ENCODE data around the gene STAU1. TPM values are rescaled to one million over a fixed set of nuclear protein-coding genes. Genes with fewer than 3 reads are reported as not detected.

The STAU1 gene
- total and polyA plus RNA-seq, 2 experiments from 2014 or later: 59.4 to 78.2 TPM

- 0 out of 2 replicates have a peak, but pooled peaks cover under 1% of the 10 kb centered on the region for H3K36me3 ChIP-seq (ENCODE audit: low read depth)
- H3K27ac ChIP-seq: no peak overlapping the region
- no peak overlapping the region for H3K4me3 ChIP-seq
- H3K79me2 ChIP-seq (ENCODE audit: insufficient read depth): peaks cover 100% of the 10 kb centered on the region
- WGBS, 2 experiments (ENCODE audit: low coverage in 1 of 2, low lambda C conversion rate in 2 of 2, missing lambda C conversion rate in 2 of 2): 72 to 73% methylated on average over 8 of the region's 8 CpGs
- no peak overlapping the region for H3K4me2 ChIP-seq (ENCODE audit: unreplicated experiment)
- no peak for TF ChIP-seq EZH2phosphoT487 (IDR thresholded peaks at IDR 0.05; ENCODE audit: insufficient read depth, low read depth)
- no peak for TF ChIP-seq EZH2 (IDR thresholded peaks at IDR 0.05; ENCODE audit: insufficient read depth, poor library complexity, severe bottlenecking)
- H3K4me1 ChIP-seq (ENCODE audit: insufficient read depth): 0 out of 2 replicates have a peak, but pooled peaks cover 7% of the 10 kb centered on the region
- no peak overlapping the region for H2AFZ ChIP-seq
- in situ Hi-C loops (cut with MboI): no loop called here
- no peaks in the 10 kb centered on the region for H3K27me3 ChIP-seq (replicated peaks; ENCODE audit: insufficient read depth)
- peaks cover 14% of the 10 kb centered on the region; the same call in 1 of the 2 replicates for H3F3A ChIP-seq (ENCODE audit: insufficient read depth)
- H4K20me1 ChIP-seq (ENCODE audit: insufficient read depth): peaks cover 19% of the 10 kb centered on the region
- H3K9ac ChIP-seq: no peak overlapping the region
- no peaks in the 10 kb centered on the region for H3K9me2 ChIP-seq (ENCODE audit: insufficient read depth)
- H3K9me3 ChIP-seq (ENCODE audit: low read depth): no peaks in the 10 kb centered on the region
- no peak for DNase-seq
Observed at GRCh38 chr20:49181265-49181877, 6.8 kb downstream of the STAU1 start.

GRCh38 chr20:49179368-49180277 is 8.5 kb downstream of the STAU1 start:
- in situ Hi-C loops (cut with MboI): no loop called here
- H3K9me2 ChIP-seq (ENCODE audit: insufficient read depth): no peaks in the 10 kb centered on the region
- no peak overlapping the region for H2AFZ ChIP-seq
- peaks cover 12% of the 10 kb centered on the region; the same call in 1 of the 2 replicates for H3F3A ChIP-seq (ENCODE audit: insufficient read depth)
- no peak overlapping the region for H3K4me2 ChIP-seq (ENCODE audit: unreplicated experiment)
- no peak for TF ChIP-seq EZH2phosphoT487 (IDR thresholded peaks at IDR 0.05; ENCODE audit: insufficient read depth, low read depth)
- TF ChIP-seq EZH2 (IDR thresholded peaks at IDR 0.05; ENCODE audit: insufficient read depth, poor library complexity, severe bottlenecking): no peak
- peaks cover 100% of the 10 kb centered on the region for H3K79me2 ChIP-seq (ENCODE audit: insufficient read depth)
- H3K9me3 ChIP-seq (ENCODE audit: low read depth): no peaks in the 10 kb centered on the region
- peaks cover 6% of the 10 kb centered on the region; the same call in 1 of the 2 replicates for H3K36me3 ChIP-seq (ENCODE audit: low read depth)
- no peaks in the 10 kb centered on the region for H3K4me1 ChIP-seq (ENCODE audit: insufficient read depth)
- H3K9ac ChIP-seq: no peak overlapping the region
- H3K27me3 ChIP-seq (replicated peaks; ENCODE audit: insufficient read depth): no peaks in the 10 kb centered on the region
- WGBS, 2 experiments (ENCODE audit: low coverage in 1 of 2, low lambda C conversion rate in 2 of 2, missing lambda C conversion rate in 2 of 2): 41 to 56% methylated on average over 1 of the region's 1 CpG
- no peak overlapping the region for H3K27ac ChIP-seq
- DNase-seq: no peak
- H4K20me1 ChIP-seq (ENCODE audit: insufficient read depth): peaks cover 24% of the 10 kb centered on the region
- no peak overlapping the region for H3K4me3 ChIP-seq

- Histone ChIP-seq H3K27me3 (replicated peaks; ENCODE audit: insufficient read depth) (no peaks in the 10 kb centered on the region), H3K4me1 (ENCODE audit: insufficient read depth) (no peaks in the 10 kb centered on the region), H3K9me3 (ENCODE audit: low read depth) (no peaks in the 10 kb centered on the region), H3F3A (ENCODE audit: insufficient read depth) (no peaks in the 10 kb centered on the region; the same call in 1 of the 2 replicates), H4K20me1 (ENCODE audit: insufficient read depth) (peaks cover 13% of the 10 kb centered on the region; the same call in 1 of the 2 replicates), H3K9ac (no peak overlapping the region), H2AFZ (no peak overlapping the region), H3K79me2 (ENCODE audit: insufficient read depth) (peaks cover 100% of the 10 kb centered on the region), H3K4me3 (no peak overlapping the region), H3K9me2 (ENCODE audit: insufficient read depth) (no peaks in the 10 kb centered on the region), H3K4me2 (ENCODE audit: unreplicated experiment) (no peak overlapping the region), H3K36me3 (ENCODE audit: low read depth) (peaks cover 6% of the 10 kb centered on the region; the same call in 1 of the 2 replicates), H3K27ac (no peak overlapping the region)
- no peak for DNase-seq
- in situ Hi-C loops (cut with MboI): no loop called here
- no peak for TF ChIP-seq EZH2 (IDR thresholded peaks at IDR 0.05; ENCODE audit: insufficient read depth, poor library complexity, severe bottlenecking)
- no peak for TF ChIP-seq EZH2phosphoT487 (IDR thresholded peaks at IDR 0.05; ENCODE audit: insufficient read depth, low read depth)
- WGBS, 2 experiments (ENCODE audit: low coverage in 1 of 2, low lambda C conversion rate in 2 of 2, missing lambda C conversion rate in 2 of 2): 93 to 96% methylated on average over 6 of the region's 6 CpGs
Observed at GRCh38 chr20:49174183-49174582, 14.0 kb downstream of the STAU1 start.

- Histone ChIP-seq H3K4me3 (no peak overlapping the region), H4K20me1 (ENCODE audit: insufficient read depth) (peaks cover 13% of the 10 kb centered on the region; the same call in 1 of the 2 replicates), H3K4me1 (ENCODE audit: insufficient read depth) (peaks cover 12% of the 10 kb centered on the region), H3K27ac (no peak overlapping the region), H3K9me3 (ENCODE audit: low read depth) (no peaks in the 10 kb centered on the region), H2AFZ (no peak overlapping the region), H3K4me2 (ENCODE audit: unreplicated experiment) (no peak overlapping the region), H3K9me2 (ENCODE audit: insufficient read depth) (no peaks in the 10 kb centered on the region), H3K36me3 (ENCODE audit: low read depth) (peaks cover 6% of the 10 kb centered on the region; the same call in 1 of the 2 replicates), H3F3A (ENCODE audit: insufficient read depth) (peaks cover 12% of the 10 kb centered on the region), H3K9ac (no peak overlapping the region), H3K27me3 (replicated peaks; ENCODE audit: insufficient read depth) (no peaks in the 10 kb centered on the region), H3K79me2 (ENCODE audit: insufficient read depth) (peaks cover 100% of the 10 kb centered on the region)
- DNase-seq: no peak
- WGBS, 2 experiments (ENCODE audit: low coverage in 1 of 2, low lambda C conversion rate in 2 of 2, missing lambda C conversion rate in 2 of 2): 63 to 64% methylated on average over 1 of the region's 1 CpG
- no peak for TF ChIP-seq EZH2 (IDR thresholded peaks at IDR 0.05; ENCODE audit: insufficient read depth, poor library complexity, severe bottlenecking)
- TF ChIP-seq EZH2phosphoT487 (IDR thresholded peaks at IDR 0.05; ENCODE audit: insufficient read depth, low read depth): no peak
- in situ Hi-C loops (cut with MboI): no loop called here
Observed at GRCh38 chr20:49172413-49172812, 15.7 kb downstream of the STAU1 start.

Data from GM23248 (cell line).